ENCODE measurements around the gene CCT3.
"Not testable (repeated sequence)": the region's sequence is repeated elsewhere in the genome, so short reads cannot be mapped to it uniquely, and the experiment has no call there.

Gene CCT3

GRCh38 chr1:156338180-156338976 lies at the start of gene CCT3, which contains the start of gene TSACC:
CCT3 (minus strand) TSS chr1:156338292; CDS start chr1:156338184, 108 bp downstream.
TSACC (plus strand) TSS chr1:156338526; CDS start chr1:156339758, 1,232 bp downstream.
- DNase-seq = peak; percentile 99

DNA sequence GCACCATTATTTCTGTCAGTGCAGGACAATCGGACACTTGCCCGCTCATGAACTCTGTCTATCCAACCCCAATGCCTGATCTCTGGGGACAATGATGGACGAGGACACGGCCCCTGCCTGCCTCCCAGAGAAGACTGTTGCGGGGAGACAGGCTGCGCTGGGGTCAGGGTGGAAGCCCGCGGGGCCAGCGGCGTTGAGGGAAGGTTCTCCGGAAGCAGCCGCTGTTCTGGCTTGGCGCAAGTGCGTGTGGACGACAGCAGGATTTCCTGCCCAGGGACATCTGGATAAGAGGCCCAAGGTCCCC lies 49.7 kb upstream of the CCT3 start:
- DNase-seq = no peak

GRCh38 chr1:156386949-156387869 lies 49.1 kb upstream of the CCT3 start:
- DNase-seq = no peak

- no peak for DNase-seq
Observed at GRCh38 chr1:156386134-156386901, 48.2 kb upstream of the CCT3 start.

- peak; percentile 75 for DNase-seq
Observed at GRCh38 chr1:156385534-156386031, 47.5 kb upstream of the CCT3 start.

DNA sequence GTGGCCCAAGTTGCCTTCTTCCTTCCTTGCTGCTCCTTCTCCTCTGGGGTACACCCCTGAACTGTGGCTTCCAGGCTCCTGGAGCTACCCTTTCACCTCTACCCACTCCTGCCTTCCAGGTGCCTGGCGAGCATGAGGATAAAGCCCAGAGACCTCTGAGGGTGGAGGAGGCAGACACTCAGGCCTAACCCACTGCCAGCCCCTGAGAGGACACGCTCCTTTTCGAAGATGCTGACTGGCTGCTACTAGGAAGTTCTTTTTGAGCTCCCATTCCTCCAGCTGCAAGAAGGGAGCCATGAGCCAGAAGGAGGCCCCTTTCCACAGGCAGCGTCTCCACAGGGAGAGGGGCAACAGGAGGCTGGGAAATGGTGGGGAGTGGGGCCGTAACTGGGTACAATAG lies 46.6 kb upstream of the CCT3 start:
- DNase-seq = no peak

DNA sequence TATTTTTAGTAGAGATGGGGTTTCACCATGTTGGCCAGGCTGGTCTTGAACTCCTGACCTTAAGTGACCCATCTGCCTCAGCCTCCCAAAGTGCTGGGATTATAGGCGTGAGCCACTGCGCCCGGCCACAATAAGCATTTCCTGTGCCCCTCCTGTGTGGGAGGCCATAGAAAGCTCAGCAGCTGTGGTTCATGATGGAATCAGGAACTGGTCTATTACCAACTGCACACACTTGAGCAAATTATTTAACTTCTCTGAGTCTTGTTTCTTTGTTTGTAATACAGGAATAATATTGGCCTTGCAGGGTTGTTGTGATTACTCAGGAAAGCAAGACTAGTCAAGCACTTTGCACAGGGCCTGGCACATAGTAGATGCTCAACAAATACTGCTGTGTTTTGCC lies 45.9 kb upstream of the CCT3 start:
- no peak for DNase-seq

DNA sequence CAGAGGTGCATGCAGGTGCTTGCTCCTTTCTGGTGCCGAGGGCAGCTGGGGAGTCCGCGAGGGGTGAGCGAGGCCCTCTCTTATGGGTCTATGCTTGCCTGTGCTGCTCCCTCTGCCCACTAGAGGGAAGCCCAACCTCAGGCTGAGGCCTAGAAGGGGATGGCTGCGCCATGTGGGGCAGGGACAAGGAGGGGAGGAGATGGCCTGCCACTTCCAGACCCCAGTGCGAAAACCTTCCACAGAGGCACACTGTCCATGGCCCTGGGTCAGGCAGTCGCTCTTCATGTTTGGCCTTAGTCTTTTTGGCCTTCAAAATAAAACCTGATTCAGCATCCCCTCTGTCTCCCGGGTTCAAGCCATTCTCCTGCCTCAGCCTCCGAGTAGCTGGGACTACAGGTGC lies 44.9 kb upstream of the CCT3 start:
- DNase-seq = peak; percentile 50

DNA sequence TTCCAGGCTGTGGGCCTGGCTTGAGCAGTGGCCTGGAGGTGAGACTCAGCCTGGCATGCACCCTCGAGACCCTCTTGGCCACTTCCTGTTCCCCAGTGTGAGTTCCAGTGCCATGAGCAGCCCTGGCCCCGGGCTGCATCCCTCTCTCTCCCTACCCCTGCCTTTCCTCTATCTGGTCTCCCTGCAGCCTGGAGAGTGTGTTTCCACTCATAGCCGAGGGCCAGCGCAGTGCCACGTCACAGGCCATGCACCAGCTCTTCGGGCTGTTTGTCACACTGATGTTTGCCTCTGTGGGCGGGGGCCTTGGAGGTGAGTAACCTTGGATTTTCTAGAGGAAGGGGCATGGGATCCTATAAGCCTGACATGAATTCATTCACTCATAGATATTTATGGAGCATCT lies 44.5 kb upstream of the CCT3 start:
- DNase-seq = no peak

DNA sequence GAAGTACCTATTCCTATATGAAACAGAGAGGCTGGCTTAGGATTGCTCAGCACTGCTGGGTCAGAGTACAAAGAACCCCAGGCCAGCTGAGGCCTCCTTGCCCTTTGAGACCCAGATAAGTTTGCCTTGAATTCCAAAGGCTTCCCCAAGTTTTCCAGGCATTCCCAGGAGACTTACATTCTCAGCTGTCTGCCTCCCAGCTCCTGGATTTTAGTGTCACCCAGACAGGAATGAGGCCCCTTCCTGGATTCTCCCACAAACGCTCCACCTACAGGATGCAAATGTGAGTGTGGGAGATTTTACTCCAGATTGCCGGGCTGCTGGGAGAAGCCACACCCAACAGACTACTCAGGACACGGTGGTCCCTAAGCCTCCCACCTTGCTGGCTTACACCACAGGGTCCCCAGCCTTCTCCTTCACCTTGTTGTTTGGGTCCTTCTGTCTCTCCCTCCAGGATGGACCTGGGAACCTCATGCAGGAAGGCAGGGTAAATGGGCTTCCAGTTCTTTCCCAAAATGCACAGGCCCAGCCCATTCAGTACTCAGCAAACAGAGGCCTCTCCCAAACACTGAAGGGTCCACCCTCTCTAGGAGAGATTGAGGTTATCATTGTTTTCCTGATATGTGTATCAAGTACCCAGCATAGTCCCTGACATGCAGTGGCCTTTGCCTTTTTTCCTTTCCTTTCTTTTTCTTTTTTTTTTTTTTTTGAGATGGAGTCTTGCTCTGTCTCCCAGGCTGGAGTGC lies 41.5 kb upstream of the CCT3 start:
- no peak for DNase-seq

- DNase-seq = no peak
Observed at GRCh38 chr1:156378557-156378956, 40.5 kb upstream of the CCT3 start.

DNA sequence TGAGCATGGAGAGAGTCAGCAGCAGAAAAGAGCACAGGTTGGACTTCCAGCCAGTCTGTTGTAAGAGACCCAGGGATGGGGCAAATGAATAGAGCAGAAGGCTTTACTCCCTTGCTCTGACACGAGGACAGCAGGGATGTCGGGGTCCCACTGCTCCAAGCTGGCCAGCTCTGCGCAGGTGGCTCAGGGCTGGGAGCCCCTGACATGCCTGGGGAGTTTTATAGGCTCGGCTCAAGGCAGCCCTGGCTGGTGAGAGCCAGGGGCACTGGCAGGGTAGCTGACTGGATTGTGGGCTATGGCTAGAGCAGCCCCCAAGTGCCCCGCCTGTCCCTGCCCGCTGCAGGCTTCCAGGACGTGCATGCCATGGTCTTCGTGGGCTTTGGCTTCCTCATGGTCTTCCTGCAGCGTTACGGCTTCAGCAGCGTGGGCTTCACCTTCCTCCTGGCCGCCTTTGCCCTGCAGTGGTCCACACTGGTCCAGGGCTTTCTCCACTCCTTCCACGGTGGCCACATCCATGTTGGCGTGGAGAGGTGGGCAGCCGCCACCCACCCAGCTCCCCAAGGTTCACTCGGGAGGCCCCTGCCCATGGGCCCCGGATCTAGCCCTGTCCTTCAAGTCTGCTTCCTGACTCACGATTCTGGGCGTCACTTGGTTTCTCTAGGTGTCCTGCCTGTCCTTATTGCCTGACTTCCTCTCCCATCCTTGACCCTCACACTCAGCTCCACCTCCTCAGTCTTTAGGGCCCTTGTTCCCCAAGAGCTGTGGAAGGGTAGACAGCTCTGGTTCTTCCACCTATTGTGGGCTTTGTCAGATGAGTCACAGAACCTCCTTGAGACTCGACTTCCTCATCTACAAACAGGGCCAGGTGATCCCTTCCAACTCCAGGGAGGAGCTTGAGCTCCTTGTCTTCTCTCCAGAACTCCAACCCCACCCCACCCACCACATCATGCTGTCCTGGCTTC lies 39.1 kb upstream of the CCT3 start:
- DNase-seq = no peak

- no peak for DNase-seq
Observed at GRCh38 chr1:156376146-156376545, 38.1 kb upstream of the CCT3 start.

- DNase-seq = no peak
Observed at GRCh38 chr1:156373546-156373945, 35.5 kb upstream of the CCT3 start.

DNA sequence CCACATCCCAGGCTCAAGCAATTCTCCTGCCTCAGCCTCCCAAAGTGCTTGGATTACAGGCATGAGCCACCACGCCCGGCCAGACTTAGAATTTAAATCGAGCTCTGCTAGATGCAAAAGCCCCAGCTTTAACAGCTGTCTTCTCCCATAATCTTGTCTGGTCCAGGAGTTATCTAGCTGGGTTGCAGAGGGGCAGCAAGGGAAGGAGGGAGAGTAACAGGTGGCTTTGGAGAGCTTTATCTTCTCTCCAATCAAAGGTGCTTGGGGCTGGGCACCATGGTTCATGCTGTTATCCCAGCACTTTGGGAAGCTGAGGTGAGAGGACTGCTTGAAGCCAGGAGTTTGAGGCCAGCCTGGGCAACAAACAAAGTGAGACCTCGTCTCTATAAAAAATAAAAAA lies 34.8 kb upstream of the CCT3 start:
- DNase-seq = no peak

- no peak for DNase-seq
Observed at GRCh38 chr1:156372265-156372586, 34.1 kb upstream of the CCT3 start.

- DNase-seq = no peak
Observed at GRCh38 chr1:156371553-156372264, 33.6 kb upstream of the CCT3 start.

- DNase-seq = not testable (repeated sequence)
Observed at GRCh38 chr1:156369685-156370286, 31.7 kb upstream of the CCT3 start.

GRCh38 chr1:156368889-156369684 lies 31.0 kb upstream of the CCT3 start, which contains the start of gene RHBG:
RHBG (plus strand) TSS chr1:156369211; CDS start chr1:156369250, 39 bp downstream.
- DNase-seq = no peak
